Endothelial cell of umbilical vein (primary cell): ENCODE measurements around the gene CFAP43. TPM values are rescaled to one million over a fixed set of nuclear protein-coding genes. Genes with fewer than 3 reads are reported as not detected.

Source experiments
- BruUV-seq: library from RNA; stranded (reverse); fragments of 400-500 nt; replicated peaks from 2 replicates; lab custom pipeline; 2021; lab: Mats Ljungman, UMichigan
- CTCF ChIA-PET: fragments of 300-600, 350-600 bp; sonication (Branson Sonifier 250); formaldehyde crosslinking; loops from one replicate; lab custom pipeline; 2021; ENCODE audit warnings: antibody characterized with exemption, inconsistent platforms; lab: Charles Lee
- POLR2A ChIA-PET: fragments of 300-600, 350-600 bp; sonication (Branson Sonifier 250); formaldehyde crosslinking; loops from one replicate; lab custom pipeline; 2021; ENCODE audit warnings: antibody characterized with exemption, inconsistent platforms; lab: Charles Lee
- DNase-seq: peaks from one replicate; pipeline ENCODE4 v3.0.0-alpha.2; 2011; ENCODE audit warnings: low read depth, low spot score
- FAIRE-seq: peaks from 2 replicates; lab custom pipeline; 2011; peaks lifted over from hg19 to GRCh38; lab: Jason Lieb, UNC
- H2AFZ ChIP-seq: 2 replicates; pipeline ENCODE4 v1.6.0; 2012; ENCODE audit warnings: low read depth, low read length, control low read depth, inconsistent platforms
- H3K27ac ChIP-seq: 2 replicates; pipeline ENCODE4 v1.5.1; 2011; ENCODE audit warnings: low read depth, mild to moderate bottlenecking, control low read depth, low read length, moderate library complexity; ENCODE audit not compliant: insufficient read depth
- H3K27me3 ChIP-seq, 2 experiments: 2 replicates each; pipeline versions ENCODE4 v1.6.0 to v1.6.1; 2011; ENCODE audit warnings: low read length in 2 of 2, mixed read lengths in 1 of 2; ENCODE audit not compliant: control insufficient read depth in 2 of 2, insufficient read depth in 2 of 2
- H3K36me3 ChIP-seq, 2 experiments: 2 replicates in 1 of 2; 3 replicates in 1 of 2; pipeline ENCODE4 v1.5.1; 2011; ENCODE audit warnings: low read length in 2 of 2, mild to moderate bottlenecking in 1 of 2, moderate library complexity in 1 of 2; ENCODE audit not compliant: control insufficient read depth in 2 of 2, insufficient read depth in 2 of 2; ENCODE audit errors: extremely low read depth in 1 of 2
- H3K4me1 ChIP-seq: 3 replicates; pipeline ENCODE4 v1.5.1; 2011; ENCODE audit warnings: mild to moderate bottlenecking, low read length; ENCODE audit not compliant: control insufficient read depth, insufficient read depth; ENCODE audit errors: extremely low read depth
- H3K4me2 ChIP-seq: 2 replicates; pipeline ENCODE4 v1.6.1; 2011; ENCODE audit warnings: low read length, control low read depth, mixed read lengths; ENCODE audit not compliant: insufficient read depth
- H3K4me3 ChIP-seq, 3 experiments: fragments of 200-600 bp in 1 of 3; sonication (generic), shearing (Covaris generic) in 1 of 3; replicated peaks in 1 of 3; 2 replicates each; pipeline ENCODE4 v1.5.1; 2011 to 2016; ENCODE audit warnings: control low read depth in 3 of 3, low read length in 3 of 3, mild to moderate bottlenecking in 2 of 3, inconsistent platforms in 1 of 3, low read depth in 1 of 3, moderate library complexity in 1 of 3; ENCODE audit not compliant: insufficient read depth in 1 of 3
- H3K79me2 ChIP-seq: 2 replicates; pipeline ENCODE4 v1.6.0; 2012; ENCODE audit warnings: low read length, inconsistent platforms; ENCODE audit not compliant: control insufficient read depth, insufficient read depth
- H3K9ac ChIP-seq: replicated peaks from 2 replicates; pipeline ENCODE3; 2011; ENCODE audit warnings: low read length, control low read depth; ENCODE audit not compliant: insufficient read depth; ENCODE audit errors: extremely low read depth
- H3K9me1 ChIP-seq: replicated peaks from 3 replicates; pipeline ENCODE4 v1.6.0; 2011; ENCODE audit warnings: mild to moderate bottlenecking, low read length; ENCODE audit not compliant: control insufficient read depth, insufficient read depth; ENCODE audit errors: extremely low read depth
- H3K9me3 ChIP-seq: replicated peaks from 2 replicates; pipeline ENCODE4 v1.5.1; 2012; ENCODE audit warnings: low read length, inconsistent platforms; ENCODE audit not compliant: control insufficient read depth, insufficient read depth
- H4K20me1 ChIP-seq: replicated peaks from 2 replicates; pipeline ENCODE3; 2011; ENCODE audit warnings: mild to moderate bottlenecking, low read length; ENCODE audit not compliant: control insufficient read depth, insufficient read depth; ENCODE audit errors: extremely low read depth
- EZH2 ChIP-seq: IDR thresholded peaks from 2 replicates; pipeline ENCODE4 v1.6.1; 2012; ENCODE audit warnings: borderline replicate concordance, low read depth, mild to moderate bottlenecking, moderate library complexity, low read length, inconsistent platforms; ENCODE audit not compliant: severe bottlenecking
- FOS ChIP-seq: IDR thresholded peaks from 2 replicates; pipeline ENCODE4 v1.6.1; 2011; ENCODE audit warnings: mild to moderate bottlenecking, low read length, moderate library complexity, borderline replicate concordance; ENCODE audit not compliant: insufficient read depth
- GATA2 ChIP-seq: IDR thresholded peaks from 2 replicates; pipeline ENCODE4 v1.7.0; 2011; ENCODE audit warnings: low read depth, mild to moderate bottlenecking, moderate library complexity, mixed read lengths, low read length; ENCODE audit not compliant: insufficient read length, insufficient read depth
- JUN ChIP-seq: IDR thresholded peaks from 2 replicates; pipeline ENCODE4 v1.6.1; 2011; ENCODE audit warnings: borderline replicate concordance, low read depth; ENCODE audit not compliant: insufficient read length, insufficient read depth
- MYC ChIP-seq: IDR thresholded peaks from one replicate; pipeline ENCODE4 v1.6.1; 2011; ENCODE audit warnings: mild to moderate bottlenecking, low read depth, low read length
- POLR2A ChIP-seq: IDR thresholded peaks from 2 replicates; pipeline ENCODE4 v1.6.1; 2012; ENCODE audit warnings: low read depth, mild to moderate bottlenecking, control low read depth, low read length
- POLR2AphosphoS5 ChIP-seq: IDR thresholded peaks from 2 replicates; pipeline ENCODE4 v1.6.1; 2012; ENCODE audit warnings: low read depth, mild to moderate bottlenecking, control low read depth, low read length, moderate library complexity; ENCODE audit not compliant: insufficient read depth
- dilution Hi-C: fragments of 300-500 bp; cut with MboI; formaldehyde crosslinking; loops from one replicate; pipeline ENCODE4 v1.15.0; 2019; ENCODE audit warnings: low sequenced_read_pairs; ENCODE audit not compliant: extremely low pct_ligation_motif_present
- intact Hi-C: fragments of 100-400 bp; cut with micrococcal nuclease; formaldehyde crosslinking; loops from one replicate; pipeline ENCODE4 v1.10.0; 2022
- polyA plus RNA-seq, 4 experiments: library from polyadenylated mRNA; depleted of rRNA in 3 of 4; stranded (reverse) in 3 of 4; unstranded in 1 of 4; fragments of >200 nt; gene quantifications; 2 replicates each; pipeline versions ENCODE4 v1.2.1 to v1.2.3, GENCODE V29; 2011 to 2012; ENCODE audit warnings: missing spikeins in 1 of 4
- total RNA-seq: library from RNA; stranded (reverse); gene quantifications from 2 replicates; pipeline ENCODE4 v1.2.3, GENCODE V29; 2021
- TF ChIP-seq, protein P1 (sequence below), 2 donors: IDR thresholded peaks; 1 replicate in 1 of 2; 2 replicates in 1 of 2; pipeline ENCODE4 v1.5.1; 2011; ENCODE audit warnings: low read length in 2 of 2, mild to moderate bottlenecking in 2 of 2, moderate library complexity in 2 of 2, control low read depth in 1 of 2, inconsistent platforms in 1 of 2, low read depth in 1 of 2; ENCODE audit not compliant: insufficient read depth in 1 of 2; ENCODE audit errors: extremely low read depth in 1 of 2
- TF ChIP-seq, protein P2 (sequence below): IDR thresholded peaks from 2 replicates; pipeline ENCODE4 v1.6.1; 2011; ENCODE audit not compliant: insufficient read depth, insufficient read length

CFAP43 gene
- total and polyA plus RNA-seq, 2 donors (not counting 3 experiments of a cell fraction or from before 2014, with no cell fraction given): 0.04 TPM; not detected in 1

DNA sequence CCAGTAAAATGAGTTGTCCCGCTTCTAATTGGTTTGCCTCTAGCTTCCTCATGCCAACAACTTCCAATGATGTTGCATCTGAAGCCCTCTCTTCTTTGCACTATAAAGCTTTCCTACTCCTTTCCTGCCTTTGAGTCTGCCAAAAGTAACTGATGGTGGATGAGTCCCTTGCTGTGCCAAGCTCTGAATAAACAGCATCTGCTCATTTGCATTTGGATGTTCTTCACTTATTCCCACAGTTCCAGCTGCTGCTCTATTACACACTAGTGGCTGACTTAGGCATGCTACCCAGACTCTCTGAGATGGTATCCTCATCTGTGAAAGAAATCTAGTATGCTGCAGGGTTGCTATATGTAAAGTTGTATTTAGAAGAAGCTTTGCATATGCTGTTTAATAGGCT, 85.3 kb downstream of the CFAP43 start:
- H3K9me1 ChIP-seq: no peaks in the 10 kb centered on the region
- H3K4me1 ChIP-seq: no peaks in the 10 kb centered on the region
- FAIRE-seq: no peak
- no peak for TF ChIP-seq GATA2
- TF ChIP-seq, protein P1, sequence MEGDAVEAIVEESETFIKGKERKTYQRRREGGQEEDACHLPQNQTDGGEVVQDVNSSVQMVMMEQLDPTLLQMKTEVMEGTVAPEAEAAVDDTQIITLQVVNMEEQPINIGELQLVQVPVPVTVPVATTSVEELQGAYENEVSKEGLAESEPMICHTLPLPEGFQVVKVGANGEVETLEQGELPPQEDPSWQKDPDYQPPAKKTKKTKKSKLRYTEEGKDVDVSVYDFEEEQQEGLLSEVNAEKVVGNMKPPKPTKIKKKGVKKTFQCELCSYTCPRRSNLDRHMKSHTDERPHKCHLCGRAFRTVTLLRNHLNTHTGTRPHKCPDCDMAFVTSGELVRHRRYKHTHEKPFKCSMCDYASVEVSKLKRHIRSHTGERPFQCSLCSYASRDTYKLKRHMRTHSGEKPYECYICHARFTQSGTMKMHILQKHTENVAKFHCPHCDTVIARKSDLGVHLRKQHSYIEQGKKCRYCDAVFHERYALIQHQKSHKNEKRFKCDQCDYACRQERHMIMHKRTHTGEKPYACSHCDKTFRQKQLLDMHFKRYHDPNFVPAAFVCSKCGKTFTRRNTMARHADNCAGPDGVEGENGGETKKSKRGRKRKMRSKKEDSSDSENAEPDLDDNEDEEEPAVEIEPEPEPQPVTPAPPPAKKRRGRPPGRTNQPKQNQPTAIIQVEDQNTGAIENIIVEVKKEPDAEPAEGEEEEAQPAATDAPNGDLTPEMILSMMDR (IDR thresholded peaks at IDR 0.05; ENCODE audit: extremely low read depth in 1 of 2, insufficient read depth in 1 of 2, low read depth in 1 of 2, low read length in 2 of 2): no peak
- TF ChIP-seq POLR2AphosphoS5: no peak
- TF ChIP-seq POLR2A: no peak
- no peak for TF ChIP-seq FOS
- TF ChIP-seq MYC: no peak
- TF ChIP-seq JUN: no peak
- TF ChIP-seq EZH2: no peak
- TF ChIP-seq, protein P2, sequence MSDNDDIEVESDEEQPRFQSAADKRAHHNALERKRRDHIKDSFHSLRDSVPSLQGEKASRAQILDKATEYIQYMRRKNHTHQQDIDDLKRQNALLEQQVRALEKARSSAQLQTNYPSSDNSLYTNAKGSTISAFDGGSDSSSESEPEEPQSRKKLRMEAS: no peak
- ChIA-PET POLR2A (no interaction called here), CTCF (interaction anchor here (0.8 to 1.4 kb wide), 3 partner anchors 11 to 128 kb away, joined by 3 to 5 read pairs (median 3); no protein-coding TSS in a partner anchor)
- dilution Hi-C loops: no loop called here
- intact Hi-C loops: no loop called here
- no peak overlapping the region for H3K4me3 ChIP-seq
- BruUV-seq: no TSS peak
- H3K27ac ChIP-seq: no peak overlapping the region
- H3K27me3 ChIP-seq: peaks cover 20 to 33% of the 10 kb centered on the region in 2 experiments
- H3K4me2 ChIP-seq: no peak overlapping the region
- no peak for DNase-seq
- no peak overlapping the region for H2AFZ ChIP-seq
- H3K9me3 ChIP-seq: peaks cover 2% of the 10 kb centered on the region
- no peak overlapping the region for H3K9ac ChIP-seq
- H3K36me3 ChIP-seq: no peaks in the 10 kb centered on the region
- no peaks in the 10 kb centered on the region for H4K20me1 ChIP-seq
- no peaks in the 10 kb centered on the region for H3K79me2 ChIP-seq
